ENCODE measurements around the gene IGSF21.

DNA sequence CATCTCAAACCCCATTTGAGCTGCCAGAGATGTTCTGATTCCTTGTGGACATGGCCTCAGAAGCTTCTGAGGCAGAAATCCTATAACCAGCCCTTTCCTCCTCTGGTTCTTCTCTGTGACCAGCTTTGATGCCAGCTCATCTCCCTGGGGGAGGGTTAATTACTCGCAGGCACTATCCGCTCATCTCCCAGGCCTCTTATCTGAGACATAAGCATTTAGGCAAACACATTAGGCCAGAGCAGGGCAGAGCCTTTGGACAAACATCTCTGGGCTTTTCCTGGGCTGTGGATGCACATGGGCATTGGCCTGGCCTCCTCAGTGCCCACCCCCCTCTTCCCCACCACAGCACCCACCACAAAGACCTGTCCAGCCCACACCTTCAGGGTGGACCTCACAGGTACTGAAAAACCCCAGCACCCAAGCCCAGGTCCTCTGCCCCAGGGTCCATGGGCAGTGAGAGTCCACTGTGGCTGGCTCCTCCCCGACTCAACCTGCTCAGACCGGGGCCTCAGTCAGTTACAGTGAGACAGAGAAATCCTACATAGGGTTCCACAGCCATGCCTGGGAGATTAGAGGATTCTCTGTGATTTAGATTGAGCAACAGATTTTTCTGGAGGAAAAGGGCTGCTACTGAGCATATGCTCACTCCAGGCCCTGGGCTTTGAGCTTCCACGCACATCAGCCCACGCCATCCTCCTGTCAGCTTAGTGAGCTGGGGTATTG is 26.9 kb downstream of the IGSF21 start:
- TF ChIP-seq YY1 (IDR thresholded peaks at IDR 0.05; ENCODE audit: low read depth, low read length) (no peak), POLR2A (IDR thresholded peaks at IDR 0.05; ENCODE audit: low read depth, low read length) (no peak), ATF7 (IDR thresholded peaks at IDR 0.05; ENCODE audit: low read depth) (no peak), HCFC1 (IDR thresholded peaks at IDR 0.05; ENCODE audit: low read length) (no peak), E4F1 (IDR thresholded peaks at IDR 0.05; ENCODE audit: borderline replicate concordance, partially characterized antibody) (no peak), USF2 (IDR thresholded peaks at IDR 0.05; ENCODE audit: borderline replicate concordance, low read depth, low read length) (no peak), RAD51 (IDR thresholded peaks at IDR 0.05) (no peak)
- TF ChIP-seq, protein P1, sequence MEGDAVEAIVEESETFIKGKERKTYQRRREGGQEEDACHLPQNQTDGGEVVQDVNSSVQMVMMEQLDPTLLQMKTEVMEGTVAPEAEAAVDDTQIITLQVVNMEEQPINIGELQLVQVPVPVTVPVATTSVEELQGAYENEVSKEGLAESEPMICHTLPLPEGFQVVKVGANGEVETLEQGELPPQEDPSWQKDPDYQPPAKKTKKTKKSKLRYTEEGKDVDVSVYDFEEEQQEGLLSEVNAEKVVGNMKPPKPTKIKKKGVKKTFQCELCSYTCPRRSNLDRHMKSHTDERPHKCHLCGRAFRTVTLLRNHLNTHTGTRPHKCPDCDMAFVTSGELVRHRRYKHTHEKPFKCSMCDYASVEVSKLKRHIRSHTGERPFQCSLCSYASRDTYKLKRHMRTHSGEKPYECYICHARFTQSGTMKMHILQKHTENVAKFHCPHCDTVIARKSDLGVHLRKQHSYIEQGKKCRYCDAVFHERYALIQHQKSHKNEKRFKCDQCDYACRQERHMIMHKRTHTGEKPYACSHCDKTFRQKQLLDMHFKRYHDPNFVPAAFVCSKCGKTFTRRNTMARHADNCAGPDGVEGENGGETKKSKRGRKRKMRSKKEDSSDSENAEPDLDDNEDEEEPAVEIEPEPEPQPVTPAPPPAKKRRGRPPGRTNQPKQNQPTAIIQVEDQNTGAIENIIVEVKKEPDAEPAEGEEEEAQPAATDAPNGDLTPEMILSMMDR (IDR thresholded peaks at IDR 0.05 in 2 of 3, conservative IDR thresholded peaks at IDR 0.05 in 1 of 3; ENCODE audit: control insufficient read depth in 2 of 3, extremely low read depth in 1 of 3, insufficient read depth in 1 of 3, low read depth in 3 of 3, low read length in 3 of 3) = no peak

All from GM12878 (cell line).